Stimulated activated CD8-positive, alpha-beta memory T cell treated with anti-CD3 and anti-CD28 coated beads, Interleukin-12 subunit alpha, Interleukin-12 subunit beta, amount 100 ng/mL, for 4 hours (primary cell): ENCODE results near the gene DNAJC11.
"Not testable (repeated sequence)": the region's sequence is repeated elsewhere in the genome, so short reads cannot be mapped to it uniquely, and the experiment has no call there.

Source experiments
- DNase-seq: peaks from one replicate; pipeline ENCODE4 v3.0.0-alpha.2; 2020; ENCODE audit warnings: low read depth

Gene DNAJC11

GRCh38 chr1:6695868-6696267 lies 5.7 kb downstream of the DNAJC11 start:
- DNase-seq: no peak

DNA sequence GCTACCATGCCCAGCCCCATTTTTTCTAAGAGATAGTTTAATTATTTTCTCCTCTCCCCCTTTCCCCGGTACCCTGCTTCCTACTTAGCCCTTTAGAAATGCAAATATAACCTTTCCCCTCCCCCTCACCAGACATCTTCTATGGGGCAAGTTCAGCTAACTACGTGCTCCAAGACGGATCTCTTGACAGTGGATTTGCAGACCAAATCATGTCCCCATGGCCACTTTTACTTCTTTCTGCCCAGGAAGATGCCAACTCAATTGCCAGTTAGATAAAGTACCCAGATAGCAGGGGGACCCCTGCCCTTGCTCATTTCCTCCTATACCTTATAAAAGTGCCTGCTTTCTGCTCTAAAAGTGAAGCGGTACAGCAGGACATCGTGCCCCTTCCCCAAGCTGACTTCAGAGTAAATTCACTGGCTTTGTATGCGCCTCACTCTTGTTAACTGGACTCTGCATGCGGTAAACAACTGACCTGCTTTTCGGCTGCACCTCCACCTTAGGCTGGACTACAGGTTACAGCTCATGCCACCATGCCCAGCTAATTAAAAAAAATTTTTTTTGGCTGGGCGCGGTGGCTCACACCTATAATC lies 7.4 kb downstream of the DNAJC11 start:
- DNase-seq: no peak

DNA sequence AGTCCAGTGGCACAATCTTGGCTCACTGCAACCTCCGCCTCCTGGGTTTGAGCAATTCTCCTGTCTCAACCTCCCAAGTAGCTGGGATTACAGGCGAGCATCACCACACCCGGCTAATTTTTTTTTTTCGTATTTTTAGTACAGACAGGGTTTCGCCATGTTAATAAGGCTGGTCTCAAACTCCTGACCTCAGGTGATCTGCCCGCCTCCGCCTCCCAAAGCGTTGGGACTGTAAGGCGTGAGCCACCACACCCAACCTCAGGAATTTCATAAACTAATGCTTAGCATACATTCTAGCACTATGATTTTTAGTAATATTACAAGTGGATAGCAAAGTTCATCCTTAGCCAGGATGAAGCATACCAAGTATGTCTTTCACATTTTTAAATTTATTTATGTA lies 8.7 kb downstream of the DNAJC11 start:
- DNase-seq: no peak

DNA sequence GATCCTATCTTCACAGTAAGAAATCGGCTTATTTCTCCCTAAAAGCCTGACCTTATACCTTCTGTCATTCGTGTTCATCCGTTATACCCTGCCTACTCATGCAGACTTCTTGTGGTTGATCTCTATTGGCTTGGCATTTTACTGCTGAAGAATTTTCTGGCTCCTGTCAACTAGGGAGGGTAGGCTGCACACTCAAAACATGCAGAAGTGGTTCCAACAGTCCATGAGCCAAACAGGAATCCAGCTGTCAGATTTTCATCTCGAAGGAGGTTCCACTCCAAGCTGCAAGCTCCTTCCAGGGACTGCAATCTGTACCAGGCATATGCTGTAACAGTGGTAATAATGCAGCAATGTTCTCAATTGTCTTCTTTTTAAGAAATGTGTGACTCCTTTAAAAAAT lies 10.1 kb downstream of the DNAJC11 start:
- DNase-seq: no peak

GRCh38 chr1:6690186-6690585 lies 11.4 kb downstream of the DNAJC11 start:
- DNase-seq: no peak

DNA sequence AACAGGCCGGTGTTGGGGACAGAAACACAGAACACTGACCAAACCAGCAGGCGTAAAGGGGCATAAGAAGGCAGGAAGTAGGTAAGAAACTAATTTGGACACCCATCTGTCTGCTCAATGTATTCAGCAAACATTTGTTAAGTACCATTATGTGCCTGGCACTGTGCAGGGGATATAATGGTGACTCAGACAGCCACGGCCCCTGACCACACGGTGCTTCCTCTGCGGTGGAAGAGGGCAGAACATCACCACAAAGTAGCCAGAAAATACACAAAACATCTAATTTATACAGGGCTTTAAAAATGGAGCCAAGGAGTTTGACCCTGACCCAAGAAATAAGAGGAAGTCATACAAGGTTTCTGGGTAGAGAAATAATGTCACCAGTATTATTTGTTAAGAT lies 12.9 kb downstream of the DNAJC11 start:
- DNase-seq: no peak

DNA sequence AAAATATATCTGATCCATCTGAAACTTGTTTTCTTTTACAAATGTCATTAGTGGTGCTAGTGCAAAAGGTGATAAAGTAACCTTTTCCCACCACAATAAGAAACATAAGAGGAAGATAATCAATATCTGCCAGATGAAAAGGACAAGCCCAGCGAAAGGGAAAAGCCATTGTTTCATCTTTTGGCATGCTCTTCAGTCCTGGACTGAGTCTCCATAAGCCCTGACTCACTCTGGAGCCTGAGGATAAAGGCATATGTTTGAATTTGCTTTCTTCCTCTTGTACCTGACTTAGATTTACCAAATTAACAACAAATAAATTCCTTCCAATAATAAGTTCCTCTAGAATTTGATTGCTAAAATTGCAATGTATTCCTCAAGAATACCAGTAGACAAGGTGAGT lies 13.6 kb downstream of the DNAJC11 start:
- DNase-seq: no peak

- DNase-seq: no peak
Observed at GRCh38 chr1:6686294-6686693, 15.3 kb downstream of the DNAJC11 start.

DNA sequence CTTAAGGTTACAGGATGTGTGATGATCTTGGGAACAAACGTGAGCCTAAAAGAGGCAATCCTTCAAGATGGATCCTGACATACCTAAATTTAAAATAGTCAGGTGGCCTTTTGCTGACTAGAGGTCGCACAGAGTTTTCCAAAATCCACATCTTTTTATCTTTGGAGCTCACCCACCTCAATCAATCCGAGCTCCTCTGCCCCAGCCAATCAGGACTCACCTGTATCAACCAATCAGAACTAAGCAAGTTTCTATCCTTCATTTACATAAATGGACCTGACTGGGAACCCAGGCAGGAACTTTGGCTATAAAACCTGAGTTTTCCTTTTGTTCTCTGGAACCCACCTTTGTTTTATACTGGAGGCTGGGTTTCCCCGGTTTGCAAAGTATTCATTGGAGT lies 16.2 kb downstream of the DNAJC11 start:
- no peak for DNase-seq

- DNase-seq: no peak
Observed at GRCh38 chr1:6683434-6683833, 18.2 kb downstream of the DNAJC11 start.

GRCh38 chr1:6675941-6676340 lies 25.7 kb downstream of the DNAJC11 start:
- no peak for DNase-seq

GRCh38 chr1:6674771-6675170 lies 26.8 kb downstream of the DNAJC11 start:
- DNase-seq: no peak

- DNase-seq: no peak
Observed at GRCh38 chr1:6673816-6674398, 27.7 kb downstream of the DNAJC11 start.

DNA sequence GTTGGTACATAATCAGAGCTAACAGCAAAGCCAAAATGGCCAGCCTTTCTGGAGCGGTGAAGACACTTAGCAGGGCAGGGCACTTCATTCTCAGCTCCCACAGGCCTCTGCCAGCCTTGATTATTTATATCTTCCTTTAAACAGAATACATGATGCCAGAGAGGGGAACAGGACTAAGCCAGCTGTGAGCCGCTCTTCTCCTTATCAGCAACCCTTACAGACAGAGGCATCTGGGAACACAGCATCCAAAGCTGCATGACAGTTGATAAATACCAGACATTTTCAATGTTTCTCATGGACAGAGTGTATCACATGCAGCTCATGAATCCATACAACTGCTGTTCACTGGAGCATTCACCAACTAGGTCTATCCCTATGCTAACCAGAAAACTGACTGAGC lies 29.1 kb downstream of the DNAJC11 start:
- no peak for DNase-seq

DNA sequence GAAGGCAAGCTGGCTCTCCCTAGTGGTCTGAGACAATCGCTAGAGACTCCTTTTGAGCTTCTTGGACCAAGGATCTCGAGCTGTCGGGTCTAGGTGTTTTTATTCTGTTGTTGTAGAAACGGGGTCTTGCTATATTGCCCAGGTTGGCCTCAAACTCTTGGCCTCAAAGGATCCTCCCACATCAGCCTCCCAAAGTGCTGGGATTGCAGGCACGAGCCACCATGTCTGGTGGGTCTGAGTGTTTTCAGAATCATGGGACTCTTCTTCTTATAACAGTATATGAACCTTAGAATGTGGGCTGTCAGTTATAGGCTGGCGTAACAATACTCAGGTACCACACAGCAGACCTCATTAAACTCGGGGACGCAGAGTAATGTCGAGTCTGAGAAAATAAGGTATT lies 33.1 kb downstream of the DNAJC11 start:
- DNase-seq: no peak

DNA sequence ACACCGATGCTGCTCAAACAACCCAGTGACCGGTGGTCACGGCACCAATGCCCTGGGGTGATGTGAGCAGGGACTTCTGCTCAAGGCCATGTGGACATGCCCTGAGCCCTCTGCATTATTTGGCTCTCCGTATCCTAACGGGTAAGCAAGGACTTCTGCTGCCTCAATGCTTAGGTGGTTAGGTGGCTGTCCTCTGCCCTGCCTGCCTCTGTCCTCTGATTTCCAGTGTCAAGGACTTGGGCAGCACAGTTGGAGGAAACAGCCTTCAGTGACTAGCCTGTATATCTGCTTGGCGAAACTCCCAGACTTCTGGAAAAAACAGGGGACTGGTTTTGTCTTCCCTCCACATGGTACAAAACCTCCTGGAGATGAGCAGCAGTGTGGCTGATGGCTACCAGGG lies 34.5 kb downstream of the DNAJC11 start:
- no peak for DNase-seq

DNA sequence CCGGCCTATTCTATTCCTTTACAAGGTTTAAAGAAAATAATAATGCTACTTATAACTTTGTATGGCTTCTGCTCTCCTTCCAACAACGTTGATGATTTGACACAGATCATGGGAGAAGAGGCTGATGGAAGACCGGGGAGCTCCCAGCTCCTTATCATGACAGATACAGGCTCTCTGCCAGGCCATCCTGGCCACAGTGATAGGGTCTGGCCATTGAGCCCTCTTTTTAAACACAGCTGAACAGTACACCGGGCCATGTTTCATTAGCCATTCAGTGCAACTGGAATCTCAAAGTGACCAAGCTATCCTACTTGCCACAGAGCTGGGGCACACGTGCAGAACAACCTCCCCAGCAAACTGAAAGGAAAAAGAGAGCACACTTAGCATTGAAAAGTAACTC lies 34.9 kb downstream of the DNAJC11 start:
- no peak for DNase-seq

DNA sequence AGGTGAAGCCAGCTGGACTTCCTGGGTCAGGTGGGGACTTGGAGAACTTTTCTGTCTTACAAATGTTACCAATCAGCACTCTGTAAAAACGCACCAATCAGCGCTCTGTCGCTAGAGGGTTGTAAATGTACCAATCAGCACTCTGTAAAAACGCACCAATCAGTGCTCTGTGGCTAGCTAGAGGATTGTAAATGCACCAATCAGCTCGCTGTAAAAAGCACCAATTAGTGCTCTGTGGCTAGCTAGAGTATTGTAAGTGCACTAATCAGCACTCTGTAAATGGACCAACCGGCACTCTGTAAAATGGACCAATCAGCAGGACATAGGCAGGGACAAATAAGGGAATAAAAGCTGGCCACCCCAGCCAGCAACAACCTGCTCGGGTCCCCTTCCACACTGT lies 39.1 kb downstream of the DNAJC11 start:
- not testable (repeated sequence) for DNase-seq

GRCh38 chr1:6660415-6661049 lies 41.1 kb downstream of the DNAJC11 start:
- DNase-seq: no peak

- DNase-seq: no peak
Observed at GRCh38 chr1:6658359-6659060, 43.1 kb downstream of the DNAJC11 start.

- DNase-seq: no peak
Observed at GRCh38 chr1:6657138-6657537, 44.5 kb downstream of the DNAJC11 start.

DNA sequence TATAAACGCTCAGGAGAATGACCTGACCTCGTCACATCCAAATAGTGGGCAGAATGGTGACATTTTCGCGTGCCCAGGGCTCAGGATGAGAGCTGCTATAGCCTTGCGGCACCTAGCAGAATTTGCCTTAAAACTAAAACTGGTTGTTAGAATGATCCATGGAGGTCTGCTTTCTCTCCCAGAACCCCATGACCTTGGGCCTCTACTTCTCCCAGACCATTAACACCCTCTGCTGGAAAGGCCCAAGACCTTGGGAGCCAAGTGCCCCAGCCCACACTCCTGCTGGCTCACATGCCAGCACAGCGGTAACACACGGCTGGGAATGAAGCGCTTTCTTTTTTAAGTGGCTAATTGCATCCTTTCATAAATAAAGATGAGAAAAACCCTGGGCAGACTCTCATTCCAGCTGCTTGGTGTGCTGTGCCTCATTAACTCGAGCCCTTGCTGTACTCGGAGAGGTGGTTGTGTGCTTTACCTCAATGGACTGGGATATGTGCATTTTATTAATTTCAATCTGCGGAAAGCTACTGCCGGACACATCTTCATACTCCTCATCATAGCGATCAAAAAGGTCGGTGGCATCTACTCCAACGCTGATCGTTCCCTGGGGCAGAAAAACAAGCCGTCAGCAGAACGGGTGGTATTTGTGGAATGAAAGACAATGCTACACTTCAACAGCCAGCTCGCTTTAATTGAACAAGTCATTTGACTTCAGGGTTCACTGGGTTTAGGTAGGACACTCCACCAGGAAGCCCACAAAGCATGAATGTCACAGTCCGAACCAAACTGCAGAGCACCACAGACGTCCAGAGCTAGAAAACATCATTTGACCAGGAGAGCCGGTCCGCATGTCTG lies 48.0 kb downstream of the DNAJC11 start:
- DNase-seq: no peak
